Activated T-helper 1 cell treated with anti-CD3 and anti-CD28 coated beads, Interleukin-12 subunit alpha, Interleukin-12 subunit beta, Interleukin-2, Interleukin-4 antibody, amounts not matched to agents 30 ng/mL and 10 ng/mL and 1 ng/mL, durations not matched to agents 14 hours and 24 hours and 36 hours (primary cell): ENCODE data around the gene SRSF1. TPM values are rescaled to one million over a fixed set of nuclear protein-coding genes. Genes with fewer than 3 reads are reported as not detected.
"Not testable (repeated sequence)": the region's sequence is repeated elsewhere in the genome, so short reads cannot be mapped to it uniquely, and the experiment has no call there.

ENCODE experiments used
- DNase-seq: peaks from one replicate; pipeline ENCODE4 v3.0.0; 2021; ENCODE audit warnings: low spot score
- H3K27ac Mint-ChIP-seq: one replicate; pipeline ENCODE4 v1.8.0; 2021; ENCODE audit warnings: mild to moderate bottlenecking, mixed read lengths
- H3K27me3 Mint-ChIP-seq: one replicate; pipeline ENCODE4 v1.8.0; 2022; ENCODE audit warnings: mild to moderate bottlenecking, moderate library complexity, mixed read lengths; ENCODE audit not compliant: insufficient read depth
- H3K36me3 Mint-ChIP-seq: one replicate; pipeline ENCODE4 v1.8.0; 2021; ENCODE audit warnings: low read depth, mixed read lengths
- H3K4me1 Mint-ChIP-seq: one replicate; pipeline ENCODE4 v1.8.0; 2021; ENCODE audit warnings: low read depth, mixed read lengths
- H3K4me3 Mint-ChIP-seq: one replicate; pipeline ENCODE4 v1.8.0; 2021; ENCODE audit warnings: mild to moderate bottlenecking, moderate library complexity, mixed read lengths
- H3K9me3 Mint-ChIP-seq: one replicate; pipeline ENCODE4 v1.8.0; 2021; ENCODE audit warnings: mixed read lengths
- intact Hi-C: fragments of 100-400 bp; cut with micrococcal nuclease; formaldehyde crosslinking; loops from one replicate; pipeline ENCODE4 v1.15.1; 2024
- total RNA-seq: library from RNA; stranded (reverse); gene quantifications from 2 replicates; pipeline ENCODE4 v1.2.3, GENCODE V29; 2022

SRSF1 gene, protein sequence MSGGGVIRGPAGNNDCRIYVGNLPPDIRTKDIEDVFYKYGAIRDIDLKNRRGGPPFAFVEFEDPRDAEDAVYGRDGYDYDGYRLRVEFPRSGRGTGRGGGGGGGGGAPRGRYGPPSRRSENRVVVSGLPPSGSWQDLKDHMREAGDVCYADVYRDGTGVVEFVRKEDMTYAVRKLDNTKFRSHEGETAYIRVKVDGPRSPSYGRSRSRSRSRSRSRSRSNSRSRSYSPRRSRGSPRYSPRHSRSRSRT
- 491 and 498 TPM in 2 replicates for total RNA-seq

GRCh38 chr17:58006924-58007780, at the start of gene SRSF1:
Gene SRSF1 (minus strand): TSS chr17:58007246. CDS start chr17:58007137, 109 bp downstream.
- DNase-seq, result peak; percentile 97
- H3K36me3 Mint-ChIP-seq, result peaks cover 47% of the 10 kb centered on the region
- no peaks in the 10 kb centered on the region for H3K27me3 Mint-ChIP-seq
- H3K27ac Mint-ChIP-seq, result peak within 1 kb of the TSS; percentile 99
- peaks cover 61% of the 10 kb centered on the region for H3K4me1 Mint-ChIP-seq
- peak within 1 kb of the TSS; percentile 99 for H3K4me3 Mint-ChIP-seq
- no peaks in the 10 kb centered on the region for H3K9me3 Mint-ChIP-seq
- intact Hi-C loops, result loop anchor here (1.0 to 10.0 kb wide), 13 partner anchors 19 to 1172 kb away; partner anchors contain the start of genes AKAP1, C17orf67, DGKE and MKS1

DNA sequence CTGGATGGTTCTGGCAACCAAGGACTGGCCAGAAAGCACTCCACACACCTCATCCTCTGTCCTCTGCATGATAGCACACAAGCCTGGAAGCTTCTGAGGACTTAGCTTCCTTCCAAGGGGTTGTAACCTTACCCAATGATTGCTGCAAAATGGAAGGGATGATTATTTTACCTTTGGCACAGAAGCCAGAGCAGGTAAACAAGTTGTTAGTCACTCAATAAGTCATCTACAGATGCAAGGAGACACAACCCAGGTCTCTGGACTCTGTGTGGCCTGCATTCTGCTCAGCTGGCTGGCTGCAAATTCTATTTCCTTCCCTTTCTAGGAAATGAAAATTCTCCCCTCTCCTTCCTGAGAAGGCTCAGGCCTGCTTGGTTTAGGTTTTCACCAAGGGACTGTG, 49.4 kb upstream of the SRSF1 start:
- intact Hi-C loops, result no loop called here
- Mint-ChIP-seq H3K9me3 (no peaks in the 10 kb centered on the region), H3K27ac (no peak overlapping the region), H3K27me3 (peaks cover 7% of the 10 kb centered on the region), H3K4me3 (no peak overlapping the region), H3K4me1 (peaks cover 7% of the 10 kb centered on the region), H3K36me3 (no peaks in the 10 kb centered on the region)
- no peak for DNase-seq

DNA sequence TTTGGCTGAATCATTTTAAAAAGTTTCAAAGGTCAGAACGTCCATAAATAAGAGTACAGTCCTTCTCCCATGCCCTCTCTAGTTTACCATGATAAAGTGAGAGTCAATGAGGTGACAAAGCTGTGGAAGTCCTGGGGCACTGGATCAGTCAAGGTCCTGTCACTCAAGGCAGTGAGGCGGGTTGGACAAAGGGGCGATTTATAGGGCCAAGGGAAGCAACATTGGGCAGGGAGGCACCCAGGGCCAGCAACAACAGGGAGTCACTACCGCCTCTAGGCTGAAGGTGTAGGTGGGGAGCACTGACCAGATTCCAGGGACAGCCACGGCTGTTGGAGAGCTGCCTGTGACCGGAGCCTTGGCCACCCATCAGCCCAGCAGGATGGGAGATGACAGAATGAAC, 47.6 kb upstream of the SRSF1 start:
- intact Hi-C loops, result no loop called here
- no peak overlapping the region for H3K4me3 Mint-ChIP-seq
- H3K27me3 Mint-ChIP-seq, result peaks cover 7% of the 10 kb centered on the region
- H3K4me1 Mint-ChIP-seq, result peaks cover 7% of the 10 kb centered on the region
- H3K36me3 Mint-ChIP-seq, result no peaks in the 10 kb centered on the region
- no peak for DNase-seq
- H3K27ac Mint-ChIP-seq, result no peak overlapping the region
- H3K9me3 Mint-ChIP-seq, result no peaks in the 10 kb centered on the region

- peaks cover 7% of the 10 kb centered on the region for H3K4me1 Mint-ChIP-seq
- no peak for DNase-seq
- intact Hi-C loops, result no loop called here
- no peak overlapping the region for H3K27ac Mint-ChIP-seq
- peaks cover 7% of the 10 kb centered on the region for H3K27me3 Mint-ChIP-seq
- no peak overlapping the region for H3K4me3 Mint-ChIP-seq
- no peaks in the 10 kb centered on the region for H3K36me3 Mint-ChIP-seq
- no peaks in the 10 kb centered on the region for H3K9me3 Mint-ChIP-seq
Observed at GRCh38 chr17:58052945-58053715, 46.1 kb upstream of the SRSF1 start.

DNA sequence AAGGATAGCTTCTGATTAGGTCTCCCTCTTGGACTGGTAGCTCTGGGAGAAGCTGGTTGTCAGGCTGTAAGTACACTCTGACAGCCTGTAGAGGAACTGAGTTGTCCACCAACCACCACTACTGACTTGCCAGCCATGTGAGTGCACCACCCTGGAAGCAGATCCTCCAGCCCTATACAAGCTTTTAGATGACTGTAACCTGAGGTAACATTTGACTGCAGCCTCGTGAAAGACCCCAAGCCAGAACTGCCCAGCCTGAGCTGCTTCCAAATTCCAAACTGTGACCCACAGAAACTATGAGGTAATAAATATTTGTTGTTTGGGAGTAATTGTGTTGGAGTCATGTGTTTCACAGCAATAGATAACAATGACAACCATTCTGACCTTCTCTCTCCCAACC, 45.4 kb upstream of the SRSF1 start:
- peaks cover 5% of the 10 kb centered on the region for H3K27me3 Mint-ChIP-seq
- H3K4me3 Mint-ChIP-seq, result no peak overlapping the region
- peaks cover 7% of the 10 kb centered on the region for H3K4me1 Mint-ChIP-seq
- intact Hi-C loops, result no loop called here
- no peaks in the 10 kb centered on the region for H3K9me3 Mint-ChIP-seq
- H3K36me3 Mint-ChIP-seq, result no peaks in the 10 kb centered on the region
- DNase-seq, result no peak
- H3K27ac Mint-ChIP-seq, result no peak overlapping the region

DNA sequence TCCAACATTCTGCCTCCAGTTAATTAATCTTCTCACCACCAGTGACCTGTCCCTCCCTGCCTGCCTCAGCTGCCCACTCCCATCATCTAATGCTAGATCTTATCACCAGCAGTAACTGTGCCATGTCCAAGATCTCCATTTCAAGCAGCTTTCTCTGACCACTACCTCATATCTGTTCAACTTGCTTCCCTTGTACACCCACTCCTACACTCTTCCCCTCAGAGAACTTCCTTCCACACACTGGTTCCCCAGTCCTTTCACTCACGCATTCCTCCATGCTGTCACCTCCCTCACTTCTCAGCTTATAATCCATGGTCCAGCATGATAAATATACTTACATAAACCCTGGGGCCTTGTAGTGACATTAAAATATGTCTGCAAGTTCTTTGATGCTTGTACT, 44.4 kb upstream of the SRSF1 start:
- Mint-ChIP-seq H3K36me3 (no peaks in the 10 kb centered on the region), H3K27me3 (peaks cover 2% of the 10 kb centered on the region), H3K4me3 (no peak overlapping the region), H3K9me3 (no peaks in the 10 kb centered on the region), H3K4me1 (peaks cover 7% of the 10 kb centered on the region), H3K27ac (no peak overlapping the region)
- intact Hi-C loops, result no loop called here
- DNase-seq, result no peak

- no peak overlapping the region for H3K4me3 Mint-ChIP-seq
- H3K27me3 Mint-ChIP-seq, result peaks cover 5% of the 10 kb centered on the region
- no peak overlapping the region for H3K27ac Mint-ChIP-seq
- no peaks in the 10 kb centered on the region for H3K9me3 Mint-ChIP-seq
- H3K36me3 Mint-ChIP-seq, result no peaks in the 10 kb centered on the region
- intact Hi-C loops, result no loop called here
- peaks cover 7% of the 10 kb centered on the region for H3K4me1 Mint-ChIP-seq
- no peak for DNase-seq
Observed at GRCh38 chr17:58050966-58051365, 43.9 kb upstream of the SRSF1 start.

DNA sequence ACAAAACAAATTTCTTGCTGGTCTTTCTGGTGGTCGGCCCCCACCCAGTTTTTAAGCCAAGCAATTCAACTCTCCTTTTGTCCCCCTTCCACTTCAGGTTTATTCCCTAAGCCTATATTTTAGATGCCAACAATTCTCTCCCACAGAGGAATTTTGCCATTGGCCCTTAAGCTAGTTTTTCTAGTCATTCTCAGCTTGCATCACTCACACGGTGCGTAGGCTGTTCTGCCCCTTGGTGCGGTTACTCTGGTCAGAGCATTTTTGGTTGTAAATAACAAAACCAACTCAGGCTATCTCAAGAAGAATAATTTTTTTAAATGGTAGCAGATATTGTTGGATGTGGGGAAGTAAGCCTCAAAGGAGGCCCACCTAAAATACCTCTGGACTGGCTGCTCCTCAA, 42.5 kb upstream of the SRSF1 start:
- intact Hi-C loops, result no loop called here
- H3K9me3 Mint-ChIP-seq, result no peaks in the 10 kb centered on the region
- peaks cover 7% of the 10 kb centered on the region for H3K4me1 Mint-ChIP-seq
- H3K4me3 Mint-ChIP-seq, result no peak overlapping the region
- H3K27ac Mint-ChIP-seq, result no peak overlapping the region
- H3K27me3 Mint-ChIP-seq, result peaks cover 8% of the 10 kb centered on the region
- no peak for DNase-seq
- no peaks in the 10 kb centered on the region for H3K36me3 Mint-ChIP-seq

DNA sequence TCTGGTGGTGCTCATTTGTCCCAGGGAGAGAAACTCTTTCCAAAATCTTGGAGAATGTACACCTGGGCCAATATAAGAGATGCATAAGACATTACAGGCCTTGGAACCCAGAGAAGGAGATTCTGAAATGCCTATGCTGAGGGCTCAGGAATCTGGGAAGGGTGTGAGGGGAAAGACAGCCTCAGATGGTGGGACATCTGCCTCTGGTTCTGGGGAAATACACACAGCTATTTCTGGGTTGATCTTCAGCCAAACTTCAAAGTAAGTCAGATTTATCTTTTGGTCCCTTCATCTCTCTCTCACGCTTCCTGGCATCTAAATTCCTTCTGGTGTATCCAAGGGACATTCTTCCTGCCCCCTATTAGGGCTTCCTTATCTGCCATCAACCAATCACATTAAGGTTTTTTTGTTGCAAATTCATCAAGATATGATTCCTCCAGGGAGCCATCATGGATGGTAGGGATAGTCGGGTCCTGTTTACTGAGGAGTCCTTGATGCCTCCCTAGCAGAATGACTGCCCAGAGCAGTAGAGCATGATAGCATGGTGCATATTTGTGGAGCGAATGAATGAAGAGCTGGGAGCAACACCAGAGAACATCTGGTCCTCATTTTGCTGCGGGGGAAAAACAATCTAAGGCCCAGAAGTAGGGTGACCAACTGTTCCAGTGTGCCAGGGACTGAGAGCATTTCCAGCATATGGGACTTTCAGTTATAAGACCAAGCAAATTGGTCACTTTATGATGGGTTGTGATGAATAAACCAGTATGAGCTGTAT, 40.5 kb upstream of the SRSF1 start:
- Mint-ChIP-seq H3K36me3 (no peaks in the 10 kb centered on the region), H3K27ac (no peak overlapping the region), H3K27me3 (peaks cover 18% of the 10 kb centered on the region), H3K4me3 (no peak overlapping the region), H3K9me3 (no peaks in the 10 kb centered on the region), H3K4me1 (no peaks in the 10 kb centered on the region)
- intact Hi-C loops, result no loop called here
- DNase-seq, result no peak

GRCh38 chr17:58046239-58047094, 39.4 kb upstream of the SRSF1 start:
- no peaks in the 10 kb centered on the region for H3K4me1 Mint-ChIP-seq
- H3K9me3 Mint-ChIP-seq, result no peaks in the 10 kb centered on the region
- intact Hi-C loops, result no loop called here
- H3K27ac Mint-ChIP-seq, result no peak overlapping the region
- H3K36me3 Mint-ChIP-seq, result no peaks in the 10 kb centered on the region
- H3K4me3 Mint-ChIP-seq, result no peak overlapping the region
- DNase-seq, result no peak
- H3K27me3 Mint-ChIP-seq, result peaks cover 18% of the 10 kb centered on the region

- intact Hi-C loops, H3K27ac Mint-ChIP-seq, H3K4me1 Mint-ChIP-seq, H3K4me3 Mint-ChIP-seq, H3K36me3 Mint-ChIP-seq, H3K9me3 Mint-ChIP-seq, DNase-seq: not testable (repeated sequence)
- peaks cover 32% of the 10 kb centered on the region for H3K27me3 Mint-ChIP-seq
Observed at GRCh38 chr17:58044256-58044655, 37.2 kb upstream of the SRSF1 start.
